Skeletal muscle satellite cell (primary cell): ENCODE measurements around the gene CXCL8.

ENCODE experiments used
- H3K27me3 ChIP-seq: 2 replicates; pipeline ENCODE4 v1.7.0; 2013; ENCODE audit warnings: low read length; ENCODE audit not compliant: control insufficient read depth, insufficient read depth
- H3K36me3 ChIP-seq: 2 replicates; pipeline ENCODE4 v1.7.0; 2013; ENCODE audit warnings: mild to moderate bottlenecking, control low read depth, low read length; ENCODE audit not compliant: insufficient read depth
- H3K4me1 ChIP-seq: 2 replicates; pipeline ENCODE4 v1.7.0; 2013; ENCODE audit warnings: low read length; ENCODE audit not compliant: control insufficient read depth, insufficient read depth
- H3K4me2 ChIP-seq: 2 replicates; pipeline ENCODE4 v1.7.0; 2013; ENCODE audit warnings: mild to moderate bottlenecking, low read length
- H3K4me3 ChIP-seq: 2 replicates; pipeline ENCODE4 v1.7.0; 2013; ENCODE audit warnings: low read length
- H3K9ac ChIP-seq: 2 replicates; pipeline ENCODE4 v1.7.0; 2013; ENCODE audit warnings: mild to moderate bottlenecking, low read depth, low read length, moderate library complexity
- H3K9me3 ChIP-seq: replicated peaks from 2 replicates; pipeline ENCODE4 v1.7.0; 2013; ENCODE audit warnings: mild to moderate bottlenecking, control low read depth, low read length

The CXCL8 gene

DNA sequence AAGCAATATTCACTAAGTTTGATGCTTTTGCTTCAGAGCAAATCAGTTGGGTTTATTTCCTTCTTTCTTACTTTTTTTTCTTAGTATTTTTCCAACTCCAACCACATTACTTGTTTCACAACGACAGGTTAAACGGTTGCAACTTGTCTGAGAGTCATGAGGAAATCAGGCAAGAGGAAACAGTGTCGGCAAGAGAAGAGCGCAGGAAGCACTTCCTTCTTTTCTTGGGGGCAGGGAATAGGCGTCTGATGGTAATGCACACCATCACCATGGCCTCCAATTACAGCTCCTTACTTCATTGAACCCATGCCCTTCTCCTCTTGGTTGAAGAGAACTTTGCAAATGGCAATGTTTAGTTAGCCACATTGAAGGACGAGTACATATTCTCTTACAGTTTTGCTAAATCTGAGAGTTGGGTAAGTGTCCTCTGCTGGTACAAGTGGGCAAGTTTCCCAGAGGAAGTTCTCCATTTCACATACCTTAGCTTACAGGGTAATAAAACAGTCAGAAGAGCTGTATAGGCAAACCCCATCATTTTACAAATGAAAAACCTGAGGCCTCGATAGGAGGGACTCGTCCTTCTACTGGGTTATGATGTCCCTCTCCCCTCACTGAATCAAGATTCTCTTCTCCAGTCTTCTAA is 8.3 kb upstream of the CXCL8 start:
- Histone ChIP-seq H3K9ac (no peak overlapping the region), H3K4me1 (peaks cover 41% of the 10 kb centered on the region), H3K4me2 (no peak overlapping the region), H3K27me3 (no peaks in the 10 kb centered on the region), H3K9me3 (no peaks in the 10 kb centered on the region), H3K36me3 (no peaks in the 10 kb centered on the region), H3K4me3 (no peak overlapping the region)

DNA sequence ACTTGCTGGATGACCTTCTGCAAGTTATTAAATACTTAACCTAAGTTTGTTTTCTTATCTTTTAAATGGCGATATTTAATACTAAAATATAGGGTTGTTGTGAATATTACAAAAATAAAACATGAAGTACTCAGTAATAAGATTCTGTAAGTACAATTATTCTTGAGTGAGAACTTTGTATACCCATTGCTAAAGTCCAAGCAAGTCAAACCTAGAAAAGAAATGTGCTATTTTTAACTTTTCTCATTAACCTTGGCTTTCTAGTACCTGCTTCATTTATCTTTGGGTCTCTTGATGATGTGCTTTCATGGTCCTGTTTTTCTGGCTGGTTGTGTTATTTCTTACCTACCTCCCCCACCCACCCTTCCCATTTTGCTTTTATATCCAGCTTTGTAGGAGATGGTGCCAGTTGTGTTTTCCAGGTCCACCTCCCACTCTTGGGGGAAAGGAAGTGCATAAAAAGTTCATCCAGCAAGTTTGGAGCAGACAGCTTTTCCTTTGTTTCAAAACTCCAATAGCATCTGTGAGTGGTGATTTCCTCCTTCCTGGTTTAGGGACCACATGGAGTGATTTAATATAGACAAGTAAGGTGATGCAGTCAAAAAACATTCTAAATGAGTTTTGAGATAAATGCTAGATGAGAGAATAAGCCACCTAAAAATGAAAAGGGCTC is 7.5 kb upstream of the CXCL8 start:
- Histone ChIP-seq H3K36me3 (no peaks in the 10 kb centered on the region), H3K4me2 (no peak overlapping the region), H3K9ac (no peak overlapping the region), H3K27me3 (no peaks in the 10 kb centered on the region), H3K4me1 (peaks cover 41% of the 10 kb centered on the region), H3K4me3 (no peak overlapping the region), H3K9me3 (no peaks in the 10 kb centered on the region)

DNA sequence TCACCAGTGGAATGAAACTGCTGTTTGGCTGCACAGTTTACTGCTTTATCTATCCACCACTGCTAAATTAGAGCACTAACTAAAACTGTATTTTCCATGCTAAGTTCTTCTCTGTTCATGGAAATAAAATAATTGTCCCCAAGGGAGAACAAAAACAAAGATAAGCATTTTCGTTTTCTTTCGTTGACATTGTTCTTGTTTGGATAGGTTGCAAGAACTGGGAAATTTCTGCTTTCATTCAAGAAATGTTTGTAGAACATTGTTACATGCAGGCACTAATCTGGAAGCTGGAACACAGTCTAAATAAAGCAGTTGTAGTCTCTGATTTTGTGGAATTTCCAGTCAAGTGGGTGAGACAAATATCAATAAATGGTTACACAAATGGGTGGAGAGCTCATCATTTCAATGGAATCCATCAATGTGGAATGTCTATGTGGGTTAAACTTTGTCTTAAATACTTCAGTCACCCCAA is 5.8 kb upstream of the CXCL8 start:
- Histone ChIP-seq H3K9ac (no peak overlapping the region), H3K36me3 (no peaks in the 10 kb centered on the region), H3K4me1 (peaks cover 38% of the 10 kb centered on the region)

DNA sequence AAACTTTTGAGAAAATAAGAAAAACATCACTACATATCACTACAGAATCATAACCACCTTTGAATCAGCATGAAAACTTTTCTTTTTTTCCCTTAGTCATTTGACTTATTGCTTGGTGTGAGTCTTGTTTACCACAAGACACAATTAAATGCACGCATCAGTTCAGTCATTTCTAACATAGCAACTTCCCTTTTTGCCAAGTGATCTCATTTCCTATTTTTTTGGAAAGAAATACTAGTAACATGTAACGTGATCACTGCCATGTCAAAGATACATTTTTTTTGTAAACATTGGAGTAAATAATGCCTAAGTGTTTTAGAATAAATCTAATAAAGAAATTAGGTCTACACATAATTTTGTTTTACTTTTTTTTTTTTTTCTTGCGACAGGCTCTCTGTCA is 5.1 kb upstream of the CXCL8 start:
- Histone ChIP-seq H3K4me1 (peaks cover 37% of the 10 kb centered on the region), H3K4me3 (no peak overlapping the region), H3K36me3 (no peaks in the 10 kb centered on the region), H3K27me3 (no peaks in the 10 kb centered on the region), H3K4me2 (no peak overlapping the region), H3K9ac (no peak overlapping the region), H3K9me3 (no peaks in the 10 kb centered on the region)

More for the DNA sequence above, 5.8 kb upstream of the CXCL8 start:
- Histone ChIP-seq H3K4me2 (peak overlapping the region; percentile 23), H3K9me3 (no peaks in the 10 kb centered on the region), H3K27me3 (no peaks in the 10 kb centered on the region), H3K4me3 (no peak overlapping the region)

DNA sequence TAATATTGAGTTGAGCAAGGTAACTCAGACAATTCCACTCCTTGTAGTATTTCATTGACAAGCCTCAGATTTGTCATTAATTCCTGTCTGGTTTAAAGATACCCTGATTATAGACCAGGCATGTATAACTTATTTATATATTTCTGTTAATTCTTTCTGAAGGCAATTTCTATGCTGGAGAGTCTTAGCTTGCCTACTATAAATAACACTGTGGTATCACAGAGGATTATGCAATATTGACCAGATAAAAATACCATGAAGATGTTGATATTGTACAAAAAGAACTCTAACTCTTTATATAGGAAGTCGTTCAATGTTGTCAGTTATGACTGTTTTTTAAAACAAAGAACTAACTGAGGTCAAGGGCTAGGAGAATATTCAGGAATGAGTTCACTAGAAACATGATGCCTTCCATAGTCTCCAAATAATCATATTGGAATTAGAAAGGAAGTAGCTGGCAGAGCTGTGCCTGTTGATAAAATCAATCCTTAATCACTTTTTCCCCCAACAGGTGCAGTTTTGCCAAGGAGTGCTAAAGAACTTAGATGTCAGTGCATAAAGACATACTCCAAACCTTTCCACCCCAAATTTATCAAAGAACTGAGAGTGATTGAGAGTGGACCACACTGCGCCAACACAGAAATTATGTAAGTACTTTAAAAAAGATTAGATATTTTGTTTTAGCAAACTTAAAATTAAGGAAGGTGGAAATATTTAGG is 821 bp downstream of the CXCL8 start:
- H3K9ac ChIP-seq: peak overlapping the region; percentile 3
- peak overlapping the region; percentile 37 for H3K4me2 ChIP-seq
- H3K36me3 ChIP-seq: no peaks in the 10 kb centered on the region
- H3K9me3 ChIP-seq: no peaks in the 10 kb centered on the region
- H3K27me3 ChIP-seq: no peaks in the 10 kb centered on the region
- peak overlapping the region; percentile 9 for H3K4me3 ChIP-seq
- peaks cover 23% of the 10 kb centered on the region for H3K4me1 ChIP-seq

DNA sequence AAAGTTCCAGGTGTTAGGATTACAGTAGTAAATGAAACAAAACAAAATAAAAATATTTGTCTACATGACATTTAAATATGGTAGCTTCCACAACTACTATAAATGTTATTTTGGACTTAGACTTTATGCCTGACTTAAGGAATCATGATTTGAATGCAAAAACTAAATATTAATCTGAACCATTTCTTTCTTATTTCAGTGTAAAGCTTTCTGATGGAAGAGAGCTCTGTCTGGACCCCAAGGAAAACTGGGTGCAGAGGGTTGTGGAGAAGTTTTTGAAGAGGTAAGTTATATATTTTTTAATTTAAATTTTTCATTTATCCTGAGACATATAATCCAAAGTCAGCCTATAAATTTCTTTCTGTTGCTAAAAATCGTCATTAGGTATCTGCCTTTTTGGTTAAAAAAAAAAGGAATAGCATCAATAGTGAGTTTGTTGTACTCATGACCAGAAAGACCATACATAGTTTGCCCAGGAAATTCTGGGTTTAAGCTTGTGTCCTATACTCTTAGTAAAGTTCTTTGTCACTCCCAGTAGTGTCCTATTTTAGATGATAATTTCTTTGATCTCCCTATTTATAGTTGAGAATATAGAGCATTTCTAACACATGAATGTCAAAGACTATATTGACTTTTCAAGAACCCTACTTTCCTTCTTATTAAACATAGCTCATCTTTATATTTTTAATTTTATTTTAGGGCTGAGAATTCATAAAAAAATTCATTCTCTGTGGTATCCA is 1.6 kb downstream of the CXCL8 start:
- Histone ChIP-seq H3K4me3 (peak overlapping the region; percentile 9), H3K4me2 (peak overlapping the region; percentile 37), H3K9ac (no peak overlapping the region), H3K9me3 (no peaks in the 10 kb centered on the region), H3K27me3 (no peaks in the 10 kb centered on the region), H3K4me1 (peaks cover 23% of the 10 kb centered on the region), H3K36me3 (no peaks in the 10 kb centered on the region)

DNA sequence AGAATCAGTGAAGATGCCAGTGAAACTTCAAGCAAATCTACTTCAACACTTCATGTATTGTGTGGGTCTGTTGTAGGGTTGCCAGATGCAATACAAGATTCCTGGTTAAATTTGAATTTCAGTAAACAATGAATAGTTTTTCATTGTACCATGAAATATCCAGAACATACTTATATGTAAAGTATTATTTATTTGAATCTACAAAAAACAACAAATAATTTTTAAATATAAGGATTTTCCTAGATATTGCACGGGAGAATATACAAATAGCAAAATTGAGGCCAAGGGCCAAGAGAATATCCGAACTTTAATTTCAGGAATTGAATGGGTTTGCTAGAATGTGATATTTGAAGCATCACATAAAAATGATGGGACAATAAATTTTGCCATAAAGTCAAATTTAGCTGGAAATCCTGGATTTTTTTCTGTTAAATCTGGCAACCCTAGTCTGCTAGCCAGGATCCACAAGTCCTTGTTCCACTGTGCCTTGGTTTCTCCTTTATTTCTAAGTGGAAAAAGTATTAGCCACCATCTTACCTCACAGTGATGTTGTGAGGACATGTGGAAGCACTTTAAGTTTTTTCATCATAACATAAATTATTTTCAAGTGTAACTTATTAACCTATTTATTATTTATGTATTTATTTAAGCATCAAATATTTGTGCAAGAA is 2.3 kb downstream of the CXCL8 start:
- Histone ChIP-seq H3K4me3 (no peak overlapping the region), H3K9me3 (no peaks in the 10 kb centered on the region), H3K9ac (no peak overlapping the region), H3K4me1 (peaks cover 23% of the 10 kb centered on the region), H3K4me2 (peak overlapping the region; percentile 37), H3K36me3 (no peaks in the 10 kb centered on the region), H3K27me3 (no peaks in the 10 kb centered on the region)

DNA sequence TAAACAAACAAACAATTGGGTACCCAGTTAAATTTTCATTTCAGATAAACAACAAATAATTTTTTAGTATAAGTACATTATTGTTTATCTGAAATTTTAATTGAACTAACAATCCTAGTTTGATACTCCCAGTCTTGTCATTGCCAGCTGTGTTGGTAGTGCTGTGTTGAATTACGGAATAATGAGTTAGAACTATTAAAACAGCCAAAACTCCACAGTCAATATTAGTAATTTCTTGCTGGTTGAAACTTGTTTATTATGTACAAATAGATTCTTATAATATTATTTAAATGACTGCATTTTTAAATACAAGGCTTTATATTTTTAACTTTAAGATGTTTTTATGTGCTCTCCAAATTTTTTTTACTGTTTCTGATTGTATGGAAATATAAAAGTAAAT is 2.9 kb downstream of the CXCL8 start:
- Histone ChIP-seq H3K9ac (no peak overlapping the region), H3K27me3 (no peaks in the 10 kb centered on the region), H3K4me2 (no peak overlapping the region), H3K4me3 (no peak overlapping the region), H3K4me1 (peaks cover 23% of the 10 kb centered on the region), H3K36me3 (no peaks in the 10 kb centered on the region), H3K9me3 (no peaks in the 10 kb centered on the region)

DNA sequence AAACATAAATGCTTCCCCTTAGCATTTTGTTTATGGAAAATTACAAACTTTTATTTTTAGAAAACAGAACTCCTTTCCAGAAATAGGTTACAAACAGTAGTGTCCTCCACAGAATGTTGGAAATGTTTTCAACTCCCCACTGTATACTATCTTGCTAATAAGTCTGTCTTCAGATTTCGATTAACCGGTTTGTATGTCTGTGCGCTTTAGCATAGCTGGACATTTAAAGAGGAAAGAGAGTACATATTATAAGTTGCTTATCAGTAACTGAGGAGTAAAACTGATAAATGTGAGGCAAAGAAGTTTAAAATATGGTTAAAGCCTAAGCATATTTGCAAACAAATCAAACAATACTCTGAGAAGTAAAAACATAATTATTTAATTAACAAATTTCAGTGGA is 3.4 kb downstream of the CXCL8 start:
- no peaks in the 10 kb centered on the region for H3K9me3 ChIP-seq
- H3K36me3 ChIP-seq: no peaks in the 10 kb centered on the region
- no peaks in the 10 kb centered on the region for H3K27me3 ChIP-seq
- H3K4me2 ChIP-seq: no peak overlapping the region
- no peak overlapping the region for H3K9ac ChIP-seq
- peaks cover 23% of the 10 kb centered on the region for H3K4me1 ChIP-seq
- no peak overlapping the region for H3K4me3 ChIP-seq

DNA sequence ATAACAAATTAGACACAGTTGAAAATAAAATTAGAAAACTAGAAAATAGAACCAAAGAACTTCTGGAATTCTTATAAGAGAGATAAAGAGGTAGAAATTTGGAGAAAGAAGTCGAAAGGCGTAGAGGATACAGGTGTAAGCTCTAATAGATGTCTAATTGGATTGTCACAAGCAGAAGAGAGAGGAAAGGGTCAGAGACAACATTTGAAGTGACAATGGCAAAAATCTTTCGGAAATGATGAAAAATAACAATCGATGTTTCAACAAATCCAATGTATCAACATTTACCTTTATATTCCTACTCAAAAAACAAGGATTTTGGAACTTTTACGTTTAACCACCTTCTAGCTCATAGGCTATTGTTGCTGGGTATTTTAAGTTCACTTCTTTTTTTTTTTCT is 3.8 kb downstream of the CXCL8 start:
- no peaks in the 10 kb centered on the region for H3K36me3 ChIP-seq
- no peaks in the 10 kb centered on the region for H3K9me3 ChIP-seq
- no peak overlapping the region for H3K9ac ChIP-seq
- H3K27me3 ChIP-seq: no peaks in the 10 kb centered on the region
- no peak overlapping the region for H3K4me2 ChIP-seq
- H3K4me1 ChIP-seq: peaks cover 23% of the 10 kb centered on the region
- H3K4me3 ChIP-seq: no peak overlapping the region

DNA sequence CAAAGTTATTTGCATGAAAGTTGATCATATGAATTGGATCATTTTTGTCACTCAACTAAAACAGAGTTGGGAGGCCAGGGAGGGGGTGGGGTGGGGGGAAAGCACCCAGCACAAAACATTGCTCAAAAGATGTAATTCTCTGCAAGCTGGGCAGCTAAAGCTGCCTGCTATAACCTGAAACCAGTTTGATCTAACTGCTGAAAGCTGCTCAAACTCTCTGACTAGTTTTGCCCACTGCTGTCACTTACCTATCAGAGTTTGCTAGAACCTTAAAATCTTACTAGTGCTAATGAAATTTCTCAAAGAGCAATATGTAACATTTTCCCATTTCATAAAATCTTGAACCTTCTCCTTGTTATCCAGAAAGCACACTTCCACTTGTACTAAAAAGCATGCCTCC is 10.4 kb downstream of the CXCL8 start:
- Histone ChIP-seq H3K4me3 (no peak overlapping the region), H3K36me3 (no peaks in the 10 kb centered on the region), H3K9me3 (no peaks in the 10 kb centered on the region), H3K27me3 (no peaks in the 10 kb centered on the region), H3K9ac (no peak overlapping the region), H3K4me1 (peaks cover 11% of the 10 kb centered on the region), H3K4me2 (no peak overlapping the region)
